Measurements from ENCODE around the gene IRF7. TPM values are rescaled to one million over a fixed set of nuclear protein-coding genes. Genes with fewer than 3 reads are reported as not detected.

The IRF7 gene
- total and polyA plus RNA-seq, 9 of the 15 experiments (the other 6 are each of a cell fraction or from before 2014, with no cell fraction given), result 0.27 to 7.6 (median 1.8) TPM

- TF ChIP-seq MECOM (CRISPR knock-in tag; IDR thresholded peaks at IDR 0.05), result peak; percentile 76
- TF ChIP-seq CTBP1 (IDR thresholded peaks at IDR 0.05; ENCODE audit: borderline replicate concordance), result peak; percentile 12; the same call in 1 of the 2 replicates
- TF ChIP-seq ZFX (CRISPR knock-in tag; IDR thresholded peaks at IDR 0.05), result peak; percentile 47
- peak in 1 of 2 experiments; percentile 35 for TF ChIP-seq E2F6 (IDR thresholded peaks at IDR 0.05; ENCODE audit: borderline replicate concordance in 1 of 2, extremely low read depth in 1 of 2, insufficient read depth in 1 of 2, insufficient read length in 1 of 2, low read depth in 1 of 2, low read length in 1 of 2, poor library complexity in 1 of 2, severe bottlenecking in 1 of 2)
- peak; percentile 57; the same call in 1 of the 2 replicates for TF ChIP-seq LEF1 (IDR thresholded peaks at IDR 0.05)
- TF ChIP-seq SMARCE1 (IDR thresholded peaks at IDR 0.05), result peak; percentile 30; the same call in 1 of the 2 replicates
- TF ChIP-seq FOXK2 (conservative IDR thresholded peaks at IDR 0.05 in 1 of 2, IDR thresholded peaks at IDR 0.05 in 1 of 2; ENCODE audit: low read depth in 2 of 2), result peak in 1 of 2 experiments; percentile 54; a peak in 1 of 4 replicates
- peak; percentile 83 for TF ChIP-seq C11orf30 (IDR thresholded peaks at IDR 0.05; ENCODE audit: low read depth)
- TF ChIP-seq MAFK (IDR thresholded peaks at IDR 0.05; ENCODE audit: low read length), result peak; percentile 61
- peak; percentile 82 for TF ChIP-seq USF2 (CRISPR knock-in tag; IDR thresholded peaks at IDR 0.05)
- 0 out of 2 replicates have a peak, but pooled peaks have one; percentile 15 for TF ChIP-seq HDAC2 (IDR thresholded peaks at IDR 0.05)
- TF ChIP-seq MAFF (IDR thresholded peaks at IDR 0.05; ENCODE audit: low read length), result peak; percentile 49; the same call in 1 of the 2 replicates
- peak; percentile 79 for TF ChIP-seq BHLHE40 (IDR thresholded peaks at IDR 0.05; ENCODE audit: low read length)
Measured at GRCh38 chr11:574031-574570, 41.6 kb downstream of the IRF7 start (continued).
